MM.1S (cell line): Measurements from ENCODE around the gene SLC45A1.

Experiments used
- CTCF ChIP-seq: fragments of 300-600 bp; sonication (generic); IDR thresholded peaks from 2 replicates; pipeline ENCODE4 v1.5.1; 2016; ENCODE audit warnings: antibody characterized with exemption, low read length, mixed read lengths
- EZH2 ChIP-seq: fragments of 300-600 bp; sonication (generic); optimal IDR thresholded peaks from 2 replicates; pipeline ENCODE3; 2017; ENCODE audit warnings: low read depth, mild to moderate bottlenecking, antibody characterized with exemption, low read length, mixed read lengths
- EZH2phosphoT487 ChIP-seq: fragments of 300-600 bp; sonication (generic); IDR thresholded peaks from 2 replicates; pipeline ENCODE4 v1.6.1; 2018; ENCODE audit warnings: antibody characterized with exemption, low read length

DNA sequence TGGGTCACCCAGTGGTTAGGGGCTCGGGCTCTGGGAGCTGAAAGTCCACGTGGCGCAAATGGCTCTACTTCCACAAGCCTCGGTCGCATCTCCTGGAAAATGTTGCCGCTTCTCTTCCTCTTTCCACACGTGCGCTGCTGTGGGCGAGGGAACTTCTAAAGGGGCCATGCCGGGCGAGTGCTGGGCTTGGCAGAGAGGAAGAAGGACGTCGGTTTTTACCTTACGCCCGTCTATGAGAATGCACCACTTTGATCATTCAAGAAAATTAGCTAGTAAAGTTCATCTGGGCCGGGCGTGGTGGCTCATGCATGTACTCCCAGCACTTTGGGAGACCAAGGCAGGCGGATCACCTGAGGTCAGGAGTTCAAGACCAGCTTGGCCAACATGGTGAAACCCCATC is 10.4 kb downstream of the SLC45A1 start:
- TF ChIP-seq CTCF, result no peak
- TF ChIP-seq EZH2phosphoT487, result no peak
- no peak for TF ChIP-seq EZH2
